Hepatocyte (in vitro differentiated cells): ENCODE results near the gene M1AP.
"Not testable (repeated sequence)": the region's sequence is repeated elsewhere in the genome, so short reads cannot be mapped to it uniquely, and the experiment has no call there.

Experiments
- CTCF ChIP-seq: fragments of 200-600 bp; sonication (generic); IDR thresholded peaks from 2 replicates; pipeline ENCODE4 v1.5.1; 2016; ENCODE audit warnings: antibody characterized with exemption, mild to moderate bottlenecking; ENCODE audit not compliant: poor library complexity
- EZH2 ChIP-seq: fragments of 200-600 bp; sonication (generic); IDR thresholded peaks from 2 replicates; pipeline ENCODE4 v1.6.1; 2016; ENCODE audit warnings: antibody characterized with exemption, mild to moderate bottlenecking, borderline replicate concordance
- EZH2phosphoT487 ChIP-seq: fragments of 200-600 bp; sonication (generic); IDR thresholded peaks from one replicate; pipeline ENCODE4 v1.6.1; 2018; ENCODE audit warnings: antibody characterized with exemption, mild to moderate bottlenecking, low read depth, moderate library complexity; ENCODE audit not compliant: unreplicated experiment, severe bottlenecking

- not testable (repeated sequence) for TF ChIP-seq CTCF, EZH2, EZH2phosphoT487
Observed at GRCh38 chr2:74561022-74561421, 87.1 kb downstream of the M1AP start.
